Lower leg skin (tissue), 3 donors: Measurements from ENCODE around the gene TRPM3.

ENCODE experiments used
- CTCF ChIP-seq, 3 donors: fragments of 450-650 bp; IDR thresholded peaks; one replicate each; pipeline ENCODE4 v1.5.1; 2016; ENCODE audit warnings: antibody characterized with exemption in 3 of 3, mild to moderate bottlenecking in 3 of 3, moderate library complexity in 2 of 3
- POLR2A ChIP-seq, 2 donors: fragments of 450-650 bp; IDR thresholded peaks; one replicate each; pipeline ENCODE4 v1.6.1; 2016 to 2017; ENCODE audit warnings: antibody characterized with exemption in 2 of 2, mild to moderate bottlenecking in 1 of 2, moderate library complexity in 1 of 2

- no peak for TF ChIP-seq POLR2A (IDR thresholded peaks at IDR 0.05)
- TF ChIP-seq CTCF (IDR thresholded peaks at IDR 0.05), result no peak
Measured at GRCh38 chr9:70805949-70806348, 315.5 kb downstream of the TRPM3 start.
